Inflammatory macrophage (primary cell): ENCODE measurements around the gene HPX.
"Not testable (repeated sequence)": the region's sequence is repeated elsewhere in the genome, so short reads cannot be mapped to it uniquely, and the experiment has no call there.

Source experiments
- DNase-seq, 2 donors: peaks; one replicate each; pipeline ENCODE4 v3.0.0-alpha.2; 2020 to 2022

The HPX gene

GRCh38 chr11:6414874-6415328 lies 25.9 kb downstream of the HPX start:
- DNase-seq = peak; percentile 68 to 85

GRCh38 chr11:6413791-6414201 lies 27.0 kb downstream of the HPX start:
- no peak for DNase-seq

GRCh38 chr11:6411594-6412031 lies 29.2 kb downstream of the HPX start:
- no peak for DNase-seq

GRCh38 chr11:6410695-6411430 lies 29.9 kb downstream of the HPX start:
- no peak for DNase-seq

GRCh38 chr11:6406370-6406769 lies 34.4 kb downstream of the HPX start:
- DNase-seq = no peak

GRCh38 chr11:6405846-6406245 lies 34.9 kb downstream of the HPX start:
- DNase-seq = no peak

- DNase-seq = no peak
Observed at GRCh38 chr11:6405052-6405667, 35.6 kb downstream of the HPX start.

GRCh38 chr11:6404342-6405051 lies 36.3 kb downstream of the HPX start:
- no peak for DNase-seq

- no peak for DNase-seq
Observed at GRCh38 chr11:6403539-6403938, 37.2 kb downstream of the HPX start.

- no peak for DNase-seq
Observed at GRCh38 chr11:6402561-6402981, 38.2 kb downstream of the HPX start.

GRCh38 chr11:6402061-6402470 lies 38.7 kb downstream of the HPX start:
- no peak for DNase-seq

GRCh38 chr11:6401464-6401863 lies 39.3 kb downstream of the HPX start:
- no peak for DNase-seq

GRCh38 chr11:6400431-6401345 lies 40.1 kb downstream of the HPX start:
- no peak for DNase-seq

GRCh38 chr11:6397636-6398035 lies 43.2 kb downstream of the HPX start:
- no peak for DNase-seq

GRCh38 chr11:6397156-6397555 lies 43.6 kb downstream of the HPX start:
- DNase-seq = no peak

- peak; percentile 15 to 49 for DNase-seq
Observed at GRCh38 chr11:6395470-6396060, 45.2 kb downstream of the HPX start.

- DNase-seq = no peak
Observed at GRCh38 chr11:6393989-6394670, 46.7 kb downstream of the HPX start.

- not testable (repeated sequence) for DNase-seq
Observed at GRCh38 chr11:6392251-6392650, 48.5 kb downstream of the HPX start.

- no peak for DNase-seq
Observed at GRCh38 chr11:6391537-6392134, 49.2 kb downstream of the HPX start.

GRCh38 chr11:6390718-6391469 lies 49.9 kb downstream of the HPX start:
- peak; percentile 26 to 42 for DNase-seq
